A549 (cell line): ENCODE data around the gene CYP2A6. TPM values are rescaled to one million over a fixed set of nuclear protein-coding genes. Genes with fewer than 3 reads are reported as not detected.
A peak's percentile ranks its signal among the peaks of the same experiment; 100 is the strongest.
"Not testable (repeated sequence)": the region's sequence is repeated elsewhere in the genome, so short reads cannot be mapped to it uniquely, and the experiment has no call there.

Source experiments
- ATAC-seq, 2 experiments: fragments of 200-7000 bp in 1 of 2; fragments of >200 bp in 1 of 2; cut with Nextera tagmentation in 1 of 2; cut with Tn5 transposase in 1 of 2; 3 replicates each; pipeline versions ENCODE4 v1.8.0 to v1.9.1; 2018 to 2020; ENCODE audit warnings: mild to moderate bottlenecking in 1 of 2, moderate library complexity in 1 of 2
- CTCF ChIA-PET: fragments of 300-600 bp; sonication (Branson Sonifier 250); formaldehyde crosslinking; extraction: SDS; loops from one replicate; lab custom pipeline; 2021; ENCODE audit warnings: antibody characterized with exemption, inconsistent platforms; lab: Yijun Ruan, JAX
- POLR2A ChIA-PET: fragments of 350-600 bp; formaldehyde crosslinking; extraction: SDS; loops from one replicate; lab custom pipeline; 2021; ENCODE audit warnings: antibody characterized with exemption, inconsistent platforms; lab: Yijun Ruan, JAX
- DNase-seq, 2 experiments: peaks; one replicate each; pipeline versions ENCODE4 v3.0.0 to v3.0.0-alpha.2; 2011 to 2016; ENCODE audit warnings: low read depth in 1 of 2, low spot score in 1 of 2
- FAIRE-seq: peaks from 2 replicates; lab custom pipeline; 2011; peaks lifted over from hg19 to GRCh38; lab: Jason Lieb, UNC
- H3K27ac ChIP-seq, 2 experiments: fragments of >200 bp; sonication (Bioruptor Twin); formaldehyde crosslinking; 3 replicates each; pipeline ENCODE4 v1.5.1; 2016 to 2017
- H3K4me1 ChIP-seq: fragments of >200 bp; sonication (Bioruptor Twin); formaldehyde crosslinking; 3 replicates; pipeline ENCODE4 v1.6.1; 2016
- H3K4me2 ChIP-seq: fragments of >200 bp; sonication (Bioruptor Twin); formaldehyde crosslinking; 3 replicates; pipeline ENCODE4 v1.6.1; 2016
- H3K4me3 ChIP-seq: fragments of >200 bp; sonication (Bioruptor Twin); formaldehyde crosslinking; 3 replicates; pipeline ENCODE4 v1.5.1; 2016
- H3K9me3 ChIP-seq: fragments of >200 bp; sonication (Bioruptor Twin); formaldehyde crosslinking; 3 replicates; pipeline ENCODE4 v1.6.1; 2016
- BHLHE40 ChIP-seq: IDR thresholded peaks from 2 replicates; pipeline ENCODE4 v1.6.1; 2012; ENCODE audit warnings: low read depth, low read length, inconsistent platforms
- CHD4 ChIP-seq: fragments of 200-600 bp; sonication (generic); IDR thresholded peaks from 2 replicates; pipeline ENCODE4 v1.6.1; 2016; ENCODE audit warnings: antibody characterized with exemption, mild to moderate bottlenecking, borderline replicate concordance
- EP300 ChIP-seq, 2 experiments: fragments of >200 bp; sonication (Bioruptor Twin); formaldehyde crosslinking; IDR thresholded peaks; 2 replicates in 1 of 2; 3 replicates in 1 of 2; pipeline ENCODE4 v1.6.1; 2016 to 2017
- ESRRA ChIP-seq: fragments of 150-350 bp; IDR thresholded peaks from 2 replicates; pipeline ENCODE4 v1.6.1; 2014; ENCODE audit warnings: mild to moderate bottlenecking, low read length, borderline replicate concordance
- FOSL2 ChIP-seq, 2 experiments: fragments of 450-650 bp in 1 of 2; fragments of >200 bp in 1 of 2; sonication (Bioruptor Twin) in 1 of 2; formaldehyde crosslinking; IDR thresholded peaks; 2 replicates each; pipeline versions ENCODE4 v1.5.0 to v1.6.1; 2016 to 2020; ENCODE audit warnings: mild to moderate bottlenecking in 1 of 2, moderate library complexity in 1 of 2
- GATA3 ChIP-seq: IDR thresholded peaks from 2 replicates; pipeline ENCODE4 v1.6.1; 2012; ENCODE audit warnings: borderline replicate concordance
- JUN ChIP-seq, 2 experiments: fragments of >200 bp; sonication (Bioruptor Twin); formaldehyde crosslinking; IDR thresholded peaks; 2 replicates in 1 of 2; 3 replicates in 1 of 2; pipeline ENCODE4 v1.6.1; 2016 to 2017
- JUNB ChIP-seq: fragments of >200 bp; sonication (Bioruptor Twin); formaldehyde crosslinking; IDR thresholded peaks from 2 replicates; pipeline ENCODE4 v1.6.1; 2016
- MAZ ChIP-seq: fragments of 150-350 bp; IDR thresholded peaks from 2 replicates; pipeline ENCODE4 v1.6.1; 2014; ENCODE audit warnings: antibody characterized with exemption, low read depth, low read length, borderline replicate concordance
- MYC ChIP-seq: IDR thresholded peaks from 2 replicates; pipeline ENCODE4 v1.6.1; 2012; ENCODE audit warnings: mild to moderate bottlenecking, inconsistent platforms, low read length, improper control_type of control experiment, borderline replicate concordance
- PHF8 ChIP-seq: fragments of 200-600 bp; sonication (generic); IDR thresholded peaks from 2 replicates; pipeline ENCODE4 v1.6.1; 2016; ENCODE audit warnings: low read depth, mild to moderate bottlenecking, antibody characterized with exemption, moderate library complexity, borderline replicate concordance
- POLR2A ChIP-seq: IDR thresholded peaks from 2 replicates; pipeline ENCODE4 v1.6.1; 2012; ENCODE audit warnings: mild to moderate bottlenecking, low read length
- RFX5 ChIP-seq: fragments of 450-650 bp; IDR thresholded peaks from 2 replicates; pipeline ENCODE4 v1.7.1; 2014; ENCODE audit warnings: antibody characterized with exemption, mild to moderate bottlenecking, moderate library complexity
- RNF2 ChIP-seq: fragments of 200-600 bp; sonication (generic); IDR thresholded peaks from 2 replicates; pipeline ENCODE4 v1.6.1; 2016; ENCODE audit warnings: low read depth, mild to moderate bottlenecking, antibody characterized with exemption, moderate library complexity, borderline replicate concordance
- SMC3 ChIP-seq: fragments of >200 bp; sonication (Bioruptor Twin); formaldehyde crosslinking; IDR thresholded peaks from 3 replicates; pipeline ENCODE4 v1.6.1; 2018; ENCODE audit warnings: inconsistent platforms
- TFCP2L1 ChIP-seq: fragments of 250-450 bp; sonication (Bioruptor Pico); IDR thresholded peaks from 2 replicates; pipeline ENCODE4 v1.5.0; 2021; ENCODE audit warnings: mild to moderate bottlenecking
- WGBS: methylation state at CpG from one replicate; pipeline ENCODE4 v1.1.6; 2017; ENCODE audit errors: missing lambda C conversion rate; 5-methylcytosine and 5-hydroxymethylcytosine counted together
- polyA plus RNA-seq, 4 experiments: library from polyadenylated mRNA; depleted of rRNA in 3 of 4; stranded (reverse); fragments of >200 nt; fragmentation: RNase III in 1 of 4; extraction: RNeasy Plus Mini Kit Qiagen cat#74134 plus additional on column Dnase treatment in 1 of 4; gene quantifications; 2 replicates in 3 of 4; 3 replicates in 1 of 4; pipeline ENCODE4 v1.2.3, GENCODE V29; 2011 to 2017
- TF ChIP-seq, protein P1 (sequence below): IDR thresholded peaks from 2 replicates; pipeline ENCODE4 v1.6.1; 2012; ENCODE audit warnings: low read depth, borderline replicate concordance
- TF ChIP-seq, protein P2 (sequence below): fragments of >200 bp; sonication (Bioruptor Twin); formaldehyde crosslinking; IDR thresholded peaks from 3 replicates; pipeline ENCODE4 v1.6.1; 2016
- TF ChIP-seq, protein P3 (sequence below): fragments of 250-450 bp; sonication (Bioruptor Pico); IDR thresholded peaks from 2 replicates; pipeline ENCODE4 v1.5.0; 2020; ENCODE audit warnings: low read depth, mild to moderate bottlenecking, moderate library complexity
- TF ChIP-seq, protein P4 (sequence below): fragments of >200 bp; sonication (Bioruptor Twin); formaldehyde crosslinking; IDR thresholded peaks from 2 replicates; pipeline ENCODE4 v1.6.1; 2016
- TF ChIP-seq, protein P5 (sequence below): fragments of 250-450 bp; sonication (Bioruptor Pico); IDR thresholded peaks from 2 replicates; pipeline ENCODE4 v1.5.0; 2021; ENCODE audit warnings: mild to moderate bottlenecking, moderate library complexity, borderline replicate concordance

CYP2A6 gene
- polyA plus RNA-seq, 2 of the 4 experiments (the other 2 are of a cell fraction): not detected

DNA sequence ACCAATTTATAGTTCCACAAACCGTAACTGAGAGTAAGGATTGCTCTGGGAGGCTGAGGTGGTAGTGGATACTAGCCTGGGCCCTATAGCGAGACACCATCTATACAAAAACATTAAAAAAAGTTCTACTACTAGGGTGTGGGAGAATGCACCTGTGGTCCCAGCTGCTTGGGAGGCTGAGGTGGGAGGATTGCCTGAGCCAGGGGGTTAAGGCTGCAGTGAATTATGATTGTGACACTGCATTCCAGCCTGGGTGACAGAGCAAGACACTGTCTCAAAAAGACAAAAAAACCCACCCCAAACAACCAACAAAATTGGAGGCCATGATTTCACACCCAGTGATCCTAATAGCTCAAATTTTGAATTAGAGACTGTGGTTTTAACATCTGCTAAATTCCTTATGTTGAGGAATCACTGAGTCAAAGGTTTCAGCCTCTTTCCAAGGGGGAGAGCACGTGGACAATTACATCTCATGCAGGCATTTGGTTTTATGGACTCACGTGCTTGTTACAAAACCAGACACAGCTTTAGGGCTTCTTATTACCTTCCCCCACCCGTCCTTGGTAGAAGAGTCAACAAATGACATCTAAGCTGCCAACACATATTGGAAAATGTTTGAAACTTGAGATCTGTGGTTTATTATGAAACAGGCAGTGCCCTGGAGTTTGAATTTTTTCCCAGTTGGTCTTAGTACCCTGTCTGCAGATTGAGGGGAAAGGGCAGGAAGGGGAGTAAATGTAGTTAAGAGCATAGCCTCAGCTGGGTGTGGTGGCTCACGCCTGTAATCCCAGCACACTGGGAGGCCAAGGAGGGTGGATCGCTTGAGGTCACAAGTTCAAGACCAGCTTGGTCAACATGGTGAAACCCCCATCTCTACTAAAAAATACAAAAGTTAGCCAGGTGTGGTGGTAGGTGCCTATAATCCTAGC lies 18.5 kb downstream of the CYP2A6 start (continued):
- TF ChIP-seq, protein P1, sequence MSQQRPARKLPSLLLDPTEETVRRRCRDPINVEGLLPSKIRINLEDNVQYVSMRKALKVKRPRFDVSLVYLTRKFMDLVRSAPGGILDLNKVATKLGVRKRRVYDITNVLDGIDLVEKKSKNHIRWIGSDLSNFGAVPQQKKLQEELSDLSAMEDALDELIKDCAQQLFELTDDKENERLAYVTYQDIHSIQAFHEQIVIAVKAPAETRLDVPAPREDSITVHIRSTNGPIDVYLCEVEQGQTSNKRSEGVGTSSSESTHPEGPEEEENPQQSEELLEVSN: peak; percentile 28; the same call in 1 of the 2 replicates
- TF ChIP-seq FOSL2 (IDR thresholded peaks at IDR 0.05): peak; percentile 53; the same call in 1 of the 2 replicates
- TF ChIP-seq FOSL2 (CRISPR knock-in tag; IDR thresholded peaks at IDR 0.05): peak; percentile 91
- TF ChIP-seq JUNB: peak; percentile 92
- peak; percentile 95 to 98 for TF ChIP-seq JUN (IDR thresholded peaks at IDR 0.05)
- peak; percentile 80 for TF ChIP-seq MYC
- TF ChIP-seq GATA3: peak; percentile 78
- TF ChIP-seq CHD4: no peak
- TF ChIP-seq, protein P2, sequence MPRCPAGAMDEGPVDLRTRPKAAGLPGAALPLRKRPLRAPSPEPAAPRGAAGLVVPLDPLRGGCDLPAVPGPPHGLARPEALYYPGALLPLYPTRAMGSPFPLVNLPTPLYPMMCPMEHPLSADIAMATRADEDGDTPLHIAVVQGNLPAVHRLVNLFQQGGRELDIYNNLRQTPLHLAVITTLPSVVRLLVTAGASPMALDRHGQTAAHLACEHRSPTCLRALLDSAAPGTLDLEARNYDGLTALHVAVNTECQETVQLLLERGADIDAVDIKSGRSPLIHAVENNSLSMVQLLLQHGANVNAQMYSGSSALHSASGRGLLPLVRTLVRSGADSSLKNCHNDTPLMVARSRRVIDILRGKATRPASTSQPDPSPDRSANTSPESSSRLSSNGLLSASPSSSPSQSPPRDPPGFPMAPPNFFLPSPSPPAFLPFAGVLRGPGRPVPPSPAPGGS: peak; percentile 92; the same call in 2 of the 3 replicates
- TF ChIP-seq SMC3: peak; percentile 49; the same call in 2 of the 3 replicates
- TF ChIP-seq, protein P3, sequence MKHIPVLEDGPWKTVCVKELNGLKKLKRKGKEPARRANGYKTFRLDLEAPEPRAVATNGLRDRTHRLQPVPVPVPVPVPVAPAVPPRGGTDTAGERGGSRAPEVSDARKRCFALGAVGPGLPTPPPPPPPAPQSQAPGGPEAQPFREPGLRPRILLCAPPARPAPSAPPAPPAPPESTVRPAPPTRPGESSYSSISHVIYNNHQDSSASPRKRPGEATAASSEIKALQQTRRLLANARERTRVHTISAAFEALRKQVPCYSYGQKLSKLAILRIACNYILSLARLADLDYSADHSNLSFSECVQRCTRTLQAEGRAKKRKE (CRISPR knock-in tag): 0 out of 2 replicates have a peak, but pooled peaks have one; percentile 13
- TF ChIP-seq, protein P4, sequence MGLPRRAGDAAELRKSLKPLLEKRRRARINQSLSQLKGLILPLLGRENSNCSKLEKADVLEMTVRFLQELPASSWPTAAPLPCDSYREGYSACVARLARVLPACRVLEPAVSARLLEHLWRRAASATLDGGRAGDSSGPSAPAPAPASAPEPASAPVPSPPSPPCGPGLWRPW: peak; percentile 91
- no peak for TF ChIP-seq POLR2A
- TF ChIP-seq EP300 (IDR thresholded peaks at IDR 0.05): peak; percentile 84 to 92; a peak in 4 of 5 replicates
- peak; percentile 96 for TF ChIP-seq BHLHE40
- TF ChIP-seq ESRRA: 0 out of 2 replicates have a peak, but pooled peaks have one; percentile 30

DNA sequence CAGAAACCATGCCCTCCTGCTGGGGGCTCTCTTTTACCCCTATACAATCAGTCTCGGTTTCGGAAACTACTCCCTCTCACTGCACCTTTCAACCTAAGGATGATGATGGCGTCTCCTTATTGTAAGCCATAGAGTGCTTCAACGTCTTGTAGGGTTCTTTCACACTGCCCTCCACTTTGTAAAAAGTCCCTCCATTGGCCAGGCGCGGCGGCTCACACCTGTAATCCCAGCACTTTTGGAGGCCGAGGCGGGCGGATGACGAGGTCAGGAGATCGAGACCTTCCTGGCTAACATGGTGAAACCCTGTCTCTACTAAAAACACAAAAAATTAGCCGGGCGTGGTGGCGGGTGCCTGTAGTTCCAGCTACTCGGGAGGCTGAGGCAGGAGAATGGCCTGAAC lies 19.5 kb downstream of the CYP2A6 start:
- not testable (repeated sequence) for H3K4me3 ChIP-seq, H3K27ac ChIP-seq, DNase-seq, H3K9me3 ChIP-seq, ATAC-seq, H3K4me2 ChIP-seq, FAIRE-seq
- 92% methylated on average over 16 of the region's 16 CpGs for WGBS
- CTCF ChIA-PET: interaction anchor here (1.0 to 2.9 kb wide), 5 partner anchors 10 to 314 kb away, joined by 3 to 26 read pairs (median 4); no protein-coding TSS in a partner anchor
- peaks cover 13% of the 10 kb centered on the region for H3K4me1 ChIP-seq
- POLR2A ChIA-PET: interaction anchor here (0.7 kb wide), 1 partner anchor 76 kb away, joined by 3 read pairs; no protein-coding TSS in a partner anchor

DNA sequence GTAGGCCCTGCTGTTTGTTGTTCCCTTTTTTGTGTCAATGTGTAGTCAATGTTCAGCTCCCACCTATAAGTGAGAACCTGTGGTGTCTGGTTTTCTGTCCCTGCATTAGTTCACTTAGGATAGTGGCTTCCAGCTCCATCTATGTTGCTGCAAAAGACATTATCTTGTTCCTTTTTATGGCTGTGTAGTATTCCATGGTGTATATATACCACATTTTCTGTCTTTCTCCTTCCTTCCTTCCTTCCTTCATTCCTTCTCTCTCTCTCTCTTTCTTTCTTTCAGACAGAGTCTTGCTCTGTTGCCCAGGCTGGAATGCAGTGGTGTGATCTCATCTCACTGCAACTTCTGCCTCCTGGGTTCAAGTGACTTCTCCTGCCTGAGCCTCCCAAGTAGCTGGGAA lies 21.0 kb downstream of the CYP2A6 start:
- Histone ChIP-seq H3K4me2 (no peak overlapping the region), H3K4me1 (peaks cover 13% of the 10 kb centered on the region), H3K9me3 (no peaks in the 10 kb centered on the region), H3K4me3 (no peak overlapping the region), H3K27ac (no peak overlapping the region)
- TF ChIP-seq, protein P2: no peak
- TF ChIP-seq RFX5: no peak
- TF ChIP-seq, protein P3 (CRISPR knock-in tag): no peak
- TF ChIP-seq RNF2: no peak
- TF ChIP-seq CHD4: no peak
- no peak for TF ChIP-seq MAZ
- no peak for TF ChIP-seq PHF8
- no peak for TF ChIP-seq ESRRA
- TF ChIP-seq TFCP2L1 (CRISPR knock-in tag): no peak
- TF ChIP-seq, protein P5, sequence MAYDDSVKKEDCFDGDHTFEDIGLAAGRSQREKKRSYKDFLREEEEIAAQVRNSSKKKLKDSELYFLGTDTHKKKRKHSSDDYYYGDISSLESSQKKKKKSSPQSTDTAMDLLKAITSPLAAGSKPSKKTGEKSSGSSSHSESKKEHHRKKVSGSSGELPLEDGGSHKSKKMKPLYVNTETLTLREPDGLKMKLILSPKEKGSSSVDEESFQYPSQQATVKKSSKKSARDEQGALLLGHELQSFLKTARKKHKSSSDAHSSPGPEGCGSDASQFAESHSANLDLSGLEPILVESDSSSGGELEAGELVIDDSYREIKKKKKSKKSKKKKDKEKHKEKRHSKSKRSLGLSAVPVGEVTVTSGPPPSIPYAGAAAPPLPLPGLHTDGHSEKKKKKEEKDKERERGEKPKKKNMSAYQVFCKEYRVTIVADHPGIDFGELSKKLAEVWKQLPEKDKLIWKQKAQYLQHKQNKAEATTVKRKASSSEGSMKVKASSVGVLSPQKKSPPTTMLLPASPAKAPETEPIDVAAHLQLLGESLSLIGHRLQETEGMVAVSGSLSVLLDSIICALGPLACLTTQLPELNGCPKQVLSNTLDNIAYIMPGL (CRISPR knock-in tag): no peak
- no peak for FAIRE-seq
- ATAC-seq: no peak
- POLR2A ChIA-PET: no interaction called here
- CTCF ChIA-PET: interaction anchor here (1.0 to 2.9 kb wide), 4 partner anchors 9 to 166 kb away, joined by 3 to 26 read pairs (median 8); no protein-coding TSS in a partner anchor
- DNase-seq: no peak
